Activated CD4-positive, alpha-beta T cell treated with anti-CD3 and anti-CD28 coated beads, Interleukin-2, amount 50 U/mL, for 1 hour (primary cell): ENCODE data around the gene GTPBP2.

Experiments used
- DNase-seq: peaks from one replicate; pipeline ENCODE4 v3.0.0-alpha.2; 2020

The GTPBP2 gene

GRCh38 chr6:43572015-43572414 is 57.0 kb downstream of the GTPBP2 start:
- DNase-seq = no peak

- DNase-seq = no peak
These were observed 58.1 kb downstream of the GTPBP2 start for GRCh38 chr6:43570876-43571441.
